Measurements from ENCODE around the gene EDEM3. TPM values are rescaled to one million over a fixed set of nuclear protein-coding genes. Genes with fewer than 3 reads are reported as not detected.
"Not testable (repeated sequence)": the region's sequence is repeated elsewhere in the genome, so short reads cannot be mapped to it uniquely, and the experiment has no call there.

Gene EDEM3
- total RNA-seq, 1 experiment from 2014 or later, result 14.0 TPM

DNA sequence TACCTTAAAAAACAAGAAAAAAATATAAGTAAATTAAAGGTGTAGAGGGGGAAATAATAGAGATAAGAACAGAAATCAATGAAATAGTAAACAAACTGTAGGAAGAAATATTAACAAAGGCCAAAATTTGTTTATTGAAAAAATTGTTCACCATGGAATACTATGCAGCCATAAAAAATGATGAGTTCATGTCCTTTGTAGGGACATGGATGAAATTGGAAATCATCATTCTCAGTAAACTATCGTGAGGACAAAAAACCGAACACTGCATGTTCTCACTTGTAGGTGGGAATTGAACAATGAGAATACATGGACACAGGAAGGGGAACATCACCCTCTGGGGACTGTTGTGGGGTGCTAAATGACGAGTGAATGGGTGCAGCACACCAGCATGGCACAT, 75.2 kb downstream of the EDEM3 start:
- WGBS (ENCODE audit: extremely low coverage, insufficient read length, low lambda C conversion rate), result no CpG with 5 or more reads among the region's 3 CpGs
- not testable (repeated sequence) for H2BK12ac ChIP-seq (ENCODE audit: insufficient read length, low read depth, low read length); H3K4ac ChIP-seq (ENCODE audit: low read depth, low read length); H3K79me2 ChIP-seq (ENCODE audit: insufficient read depth, low read length); H3K27ac Mint-ChIP-seq; H3K4me3 Mint-ChIP-seq; H3K23ac ChIP-seq (ENCODE audit: insufficient read length, low read depth, low read length); H3K14ac ChIP-seq (ENCODE audit: insufficient read depth, low read length); H2BK120ac ChIP-seq (ENCODE audit: low read depth, low read length, poor library complexity, severe bottlenecking); H3K23me2 ChIP-seq (ENCODE audit: insufficient read length, low read depth, low read length, poor library complexity, severe bottlenecking); H2BK15ac ChIP-seq (ENCODE audit: low read depth, low read length); H3K27ac ChIP-seq (ENCODE audit: insufficient read length, low read depth, low read length); H3K4me2 ChIP-seq (ENCODE audit: insufficient read depth, insufficient read length, low read length); H4K91ac ChIP-seq (ENCODE audit: insufficient read length, low read depth, low read length); H3K18ac ChIP-seq (ENCODE audit: insufficient read length, low read depth, low read length); H2BK5ac ChIP-seq (ENCODE audit: insufficient read length, low read length); H3K56ac ChIP-seq (ENCODE audit: insufficient read length, low read depth, low read length); H3K27me3 Mint-ChIP-seq (ENCODE audit: low read depth); H4K5ac ChIP-seq (ENCODE audit: insufficient read length, low read depth, low read length); H3K9ac ChIP-seq (ENCODE audit: extremely low read depth, insufficient read length, low read length); H2AFZ ChIP-seq (ENCODE audit: low read length); H3K9me3 ChIP-seq (ENCODE audit: control insufficient read depth, low read depth, low read length); DNase-seq; H3K4me1 ChIP-seq (ENCODE audit: insufficient read depth, low read length); H3T11ph ChIP-seq (ENCODE audit: low read length); H4K20me1 ChIP-seq (ENCODE audit: control insufficient read depth, insufficient read depth, insufficient read length); H2AK5ac ChIP-seq (ENCODE audit: insufficient read length, low read length); H2BK20ac ChIP-seq (ENCODE audit: low read depth, low read length, poor library complexity, severe bottlenecking); H3K4me1 Mint-ChIP-seq; H3K27me3 ChIP-seq (ENCODE audit: insufficient read depth, low read length); H4K8ac ChIP-seq (replicated peaks; ENCODE audit: insufficient read length, low read depth, low read length); H3K79me1 ChIP-seq (ENCODE audit: insufficient read depth, low read depth, low read length, poor library complexity, severe bottlenecking)
- Mint-ChIP-seq H3K9me3 (peaks cover 19 to 21% of the 10 kb centered on the region in 2 experiments), H3K36me3 (ENCODE audit: insufficient read depth in 1 of 3, low read depth in 3 of 3) (peaks cover 0 to 21% (median 5%) of the 10 kb centered on the region in 3 experiments; a peak in 6 of 7 replicates)
